Measurements from ENCODE around the gene CACNA1S. TPM values are rescaled to one million over a fixed set of nuclear protein-coding genes. Genes with fewer than 3 reads are reported as not detected.

Gene CACNA1S
- total RNA-seq, 1 experiment from 2014 or later = not detected

- Histone ChIP-seq H3K27ac (ENCODE audit: low read length) (no peak overlapping the region), H3K4me3 (ENCODE audit: low read depth in 2 of 2, low read length in 2 of 2) (no peak overlapping the region), H3K9me3 (ENCODE audit: control insufficient read depth, insufficient read depth, low read depth, low read length) (no peaks in the 10 kb centered on the region), H3K4me1 (ENCODE audit: control insufficient read depth, insufficient read depth, low read length) (no peaks in the 10 kb centered on the region), H3K36me3 (ENCODE audit: control insufficient read depth, insufficient read depth, low read length) (peaks cover 3% of the 10 kb centered on the region; the same call in 1 of the 2 replicates), H3K27me3 (ENCODE audit: control insufficient read depth, insufficient read depth, low read length) (no peaks in the 10 kb centered on the region)
- intact Hi-C loops (cut with micrococcal nuclease; ENCODE audit: unreplicated experiment) (no loop called here), in situ Hi-C loops (cut with HindIII; ENCODE audit: low pct_unique_long_range_greater_than_20kb, low sequenced_read_pairs) (no loop called here)
- no peak for TF ChIP-seq CTCF (IDR thresholded peaks at IDR 0.05)
- TF ChIP-seq REST (IDR thresholded peaks at IDR 0.05; ENCODE audit: insufficient read depth in 1 of 2, low read depth in 2 of 2, low read length in 1 of 2) = no peak
- TF ChIP-seq SIN3A (IDR thresholded peaks at IDR 0.05; ENCODE audit: borderline replicate concordance, insufficient read depth, low read depth, low read length) = no peak
- TF ChIP-seq TCF7L2 (IDR thresholded peaks at IDR 0.05; ENCODE audit: low read depth, low read length) = no peak
- TF ChIP-seq POLR2AphosphoS5 (IDR thresholded peaks at IDR 0.05; ENCODE audit: low read depth, low read length) = no peak
- DNase-seq (ENCODE audit: low read depth, low spot score) = no peak
- no peak for ATAC-seq
- ChIA-PET CTCF (interaction anchor here (0.6 kb wide), 1 partner anchor 33 kb away, joined by 3 read pairs; no protein-coding TSS in a partner anchor), POLR2A (no interaction called here)
- BruUV-seq (replicated peaks) = no TSS peak
Measured at GRCh38 chr1:201144701-201145100, 32.5 kb upstream of the CACNA1S start.

- ChIA-PET POLR2A (no interaction called here), CTCF (no interaction called here)
- no peak for DNase-seq (ENCODE audit: low read depth, low spot score)
- Histone ChIP-seq H3K4me1 (ENCODE audit: control insufficient read depth, insufficient read depth, low read length) (no peaks in the 10 kb centered on the region), H3K27me3 (ENCODE audit: control insufficient read depth, insufficient read depth, low read length) (no peaks in the 10 kb centered on the region), H3K9me3 (ENCODE audit: control insufficient read depth, insufficient read depth, low read depth, low read length) (no peaks in the 10 kb centered on the region), H3K4me3 (ENCODE audit: low read depth in 2 of 2, low read length in 2 of 2) (no peak overlapping the region), H3K36me3 (ENCODE audit: control insufficient read depth, insufficient read depth, low read length) (0 out of 2 replicates have a peak, but pooled peaks cover 3% of the 10 kb centered on the region), H3K27ac (ENCODE audit: low read length) (no peak overlapping the region)
- BruUV-seq (replicated peaks) = no TSS peak
- intact Hi-C loops (cut with micrococcal nuclease; ENCODE audit: unreplicated experiment) (no loop called here), in situ Hi-C loops (cut with HindIII; ENCODE audit: low pct_unique_long_range_greater_than_20kb, low sequenced_read_pairs) (no loop called here)
- ATAC-seq = no peak
- no peak for TF ChIP-seq CTCF (IDR thresholded peaks at IDR 0.05)
- TF ChIP-seq REST (IDR thresholded peaks at IDR 0.05; ENCODE audit: insufficient read depth in 1 of 2, low read depth in 2 of 2, low read length in 1 of 2) = no peak
- no peak for TF ChIP-seq TCF7L2 (IDR thresholded peaks at IDR 0.05; ENCODE audit: low read depth, low read length)
- no peak for TF ChIP-seq SIN3A (IDR thresholded peaks at IDR 0.05; ENCODE audit: borderline replicate concordance, insufficient read depth, low read depth, low read length)
- no peak for TF ChIP-seq POLR2AphosphoS5 (IDR thresholded peaks at IDR 0.05; ENCODE audit: low read depth, low read length)
Measured at GRCh38 chr1:201143726-201144635, 31.8 kb upstream of the CACNA1S start.

Measured in Panc1 (cell line).